ENCODE results near the gene ADRB1. TPM values are rescaled to one million over a fixed set of nuclear protein-coding genes. Genes with fewer than 3 reads are reported as not detected.

ADRB1 gene
- total and polyA plus RNA-seq, 2 of the 4 experiments (the other 2 are of a cell fraction) = not detected

DNA sequence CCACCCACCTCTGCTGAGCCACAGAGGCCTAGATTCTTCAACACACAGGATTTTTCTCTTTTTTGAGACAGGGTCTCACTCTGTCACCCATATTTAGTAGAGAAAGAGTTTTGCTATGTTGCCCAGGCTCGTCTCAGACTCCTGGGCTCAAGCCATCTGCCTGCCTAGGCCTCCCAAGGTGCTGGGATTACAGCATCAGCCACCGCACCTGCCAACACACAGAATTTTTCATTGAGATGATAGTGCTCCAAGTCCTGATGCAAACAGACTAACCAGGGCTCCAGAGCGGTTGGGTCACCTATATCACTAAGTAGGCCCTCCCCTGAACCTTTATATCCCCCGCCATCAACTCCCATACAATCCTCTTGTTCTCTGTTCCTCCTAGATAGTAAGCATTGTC, 24.4 kb upstream of the ADRB1 start:
- H2BK15ac ChIP-seq (ENCODE audit: low read depth, low read length) = no peak overlapping the region
- no peak overlapping the region for H3K27ac ChIP-seq (ENCODE audit: insufficient read depth, low read length)
- no TSS peak for BruUV-seq (replicated peaks)
- ATAC-seq (ENCODE audit: low read depth) (no peak), DNase-seq (no peak)
- no peak overlapping the region for H2AK9ac ChIP-seq (replicated peaks; ENCODE audit: low read depth, low read length, poor library complexity)
- H3K4me1 ChIP-seq (ENCODE audit: control insufficient read depth, insufficient read depth, low read length) = no peaks in the 10 kb centered on the region
- H3K23ac ChIP-seq (ENCODE audit: low read depth, low read length) = no peak overlapping the region
- no peak overlapping the region for H2BK20ac ChIP-seq (ENCODE audit: low read depth, low read length)
- no peak overlapping the region for H3K18ac ChIP-seq (ENCODE audit: low read depth, low read length)
- ChIA-PET CTCF (no interaction called here), POLR2A (ENCODE audit: unreplicated experiment) (no interaction called here)
- H2AK5ac ChIP-seq (ENCODE audit: low read depth, low read length) = no peak overlapping the region
- TF ChIP-seq USF2 (IDR thresholded peaks at IDR 0.05; ENCODE audit: low read depth, low read length) = no peak
- TF ChIP-seq FOS (IDR thresholded peaks at IDR 0.05; ENCODE audit: low read depth, low read length) = no peak
- no peak for TF ChIP-seq SMC3 (IDR thresholded peaks at IDR 0.05; ENCODE audit: low read depth, low read length)
- no peak for TF ChIP-seq ELK1 (IDR thresholded peaks at IDR 0.05; ENCODE audit: borderline replicate concordance, low read depth, low read length)
- no peak for TF ChIP-seq RCOR1 (IDR thresholded peaks at IDR 0.05; ENCODE audit: insufficient replicate concordance, low read length)
- TF ChIP-seq, protein P1, sequence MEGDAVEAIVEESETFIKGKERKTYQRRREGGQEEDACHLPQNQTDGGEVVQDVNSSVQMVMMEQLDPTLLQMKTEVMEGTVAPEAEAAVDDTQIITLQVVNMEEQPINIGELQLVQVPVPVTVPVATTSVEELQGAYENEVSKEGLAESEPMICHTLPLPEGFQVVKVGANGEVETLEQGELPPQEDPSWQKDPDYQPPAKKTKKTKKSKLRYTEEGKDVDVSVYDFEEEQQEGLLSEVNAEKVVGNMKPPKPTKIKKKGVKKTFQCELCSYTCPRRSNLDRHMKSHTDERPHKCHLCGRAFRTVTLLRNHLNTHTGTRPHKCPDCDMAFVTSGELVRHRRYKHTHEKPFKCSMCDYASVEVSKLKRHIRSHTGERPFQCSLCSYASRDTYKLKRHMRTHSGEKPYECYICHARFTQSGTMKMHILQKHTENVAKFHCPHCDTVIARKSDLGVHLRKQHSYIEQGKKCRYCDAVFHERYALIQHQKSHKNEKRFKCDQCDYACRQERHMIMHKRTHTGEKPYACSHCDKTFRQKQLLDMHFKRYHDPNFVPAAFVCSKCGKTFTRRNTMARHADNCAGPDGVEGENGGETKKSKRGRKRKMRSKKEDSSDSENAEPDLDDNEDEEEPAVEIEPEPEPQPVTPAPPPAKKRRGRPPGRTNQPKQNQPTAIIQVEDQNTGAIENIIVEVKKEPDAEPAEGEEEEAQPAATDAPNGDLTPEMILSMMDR (conservative IDR thresholded peaks at IDR 0.05; ENCODE audit: low read depth, low read length) = no peak
- no peak for TF ChIP-seq BHLHE40 (IDR thresholded peaks at IDR 0.05; ENCODE audit: low read depth, low read length)
- no peak for TF ChIP-seq RAD21 (IDR thresholded peaks at IDR 0.05; ENCODE audit: low read length)
- TF ChIP-seq CEBPB (IDR thresholded peaks at IDR 0.05; ENCODE audit: low read depth, low read length) = no peak
- TF ChIP-seq RFX5 (IDR thresholded peaks at IDR 0.05; ENCODE audit: low read depth, low read length) = no peak
- TF ChIP-seq MAZ (IDR thresholded peaks at IDR 0.05; ENCODE audit: borderline replicate concordance, low read depth, low read length) = no peak
- TF ChIP-seq MXI1 (IDR thresholded peaks at IDR 0.05; ENCODE audit: borderline replicate concordance, low read depth, low read length) = no peak
- TF ChIP-seq NFE2L2 (IDR thresholded peaks at IDR 0.05; ENCODE audit: low read depth, low read length) = no peak
- TF ChIP-seq MAFK (IDR thresholded peaks at IDR 0.05; ENCODE audit: low read depth, low read length) = no peak
- TF ChIP-seq POLR2A (IDR thresholded peaks at IDR 0.05; ENCODE audit: low read depth, low read length) = no peak
- no peak for TF ChIP-seq CHD1 (IDR thresholded peaks at IDR 0.05; ENCODE audit: low read depth, low read length)
- no peak overlapping the region for H3K4me2 ChIP-seq (ENCODE audit: low read depth, low read length)
- intact Hi-C loops (cut with micrococcal nuclease) = no loop called here
- H3K14ac ChIP-seq (replicated peaks; ENCODE audit: low read depth, low read length) = no peak overlapping the region
- WGBS, 2 experiments (ENCODE audit: extremely low coverage in 2 of 2, insufficient read length in 1 of 2) = no CpG with 5 or more reads among the region's 4 CpGs
- no peak overlapping the region for H3K4ac ChIP-seq (ENCODE audit: low read depth, low read length)
- no peak overlapping the region for H4K5ac ChIP-seq (ENCODE audit: low read depth, low read length)
- H2BK5ac ChIP-seq (ENCODE audit: low read depth, low read length, poor library complexity, severe bottlenecking) = no peak overlapping the region
- H3K9me3 ChIP-seq (ENCODE audit: control insufficient read depth, insufficient read depth, low read length) = no peaks in the 10 kb centered on the region
- no peak overlapping the region for H2AFZ ChIP-seq (replicated peaks; ENCODE audit: low read length, poor library complexity)
- H4K91ac ChIP-seq (ENCODE audit: insufficient read depth, low read depth, low read length) = no peak overlapping the region
- no peak overlapping the region for H3K4me3 ChIP-seq (ENCODE audit: insufficient read depth, low read depth, low read length)
- H3K56ac ChIP-seq (ENCODE audit: extremely low read depth, insufficient read depth, low read length) = no peak overlapping the region
- dilution Hi-C loops (cut with HindIII; ENCODE audit: low sequenced_read_pairs, unreplicated experiment) = no loop called here
- H2BK120ac ChIP-seq (ENCODE audit: low read depth, low read length) = no peak overlapping the region
- H3K9ac ChIP-seq (ENCODE audit: low read depth, low read length) = no peak overlapping the region
- H3K27me3 ChIP-seq (ENCODE audit: control insufficient read depth, insufficient read depth, low read length) = peaks cover 10% of the 10 kb centered on the region
- no peaks in the 10 kb centered on the region for H4K20me1 ChIP-seq (ENCODE audit: insufficient read depth, low read length)
- H3K36me3 ChIP-seq (ENCODE audit: control insufficient read depth, insufficient read depth, low read length) = no peaks in the 10 kb centered on the region
- H4K8ac ChIP-seq (ENCODE audit: low read depth in 2 of 2, low read length in 2 of 2) = no peak overlapping the region
- in situ Hi-C loops (cut with MboI; ENCODE audit: low sequenced_read_pairs) = no loop called here
- no peaks in the 10 kb centered on the region for H3K9me1 ChIP-seq (ENCODE audit: insufficient read depth, low read length)
- H3K79me1 ChIP-seq (ENCODE audit: low read depth in 1 of 2, low read length in 2 of 2) = no peaks in the 10 kb centered on the region
